Omental fat pad (tissue), 4 donors: Measurements from ENCODE around the gene NUTF2. TPM values are rescaled to one million over a fixed set of nuclear protein-coding genes. Genes with fewer than 3 reads are reported as not detected.

Source experiments
- ATAC-seq: fragments of 150-250 bp; one replicate; pipeline ENCODE4 v1.9.1; 2016; ENCODE audit warnings: mild to moderate bottlenecking, moderate library complexity; ENCODE audit not compliant: low FRiP score
- DNase-seq: peaks from one replicate; pipeline ENCODE4 v3.0.0-alpha.2; 2019; ENCODE audit warnings: low spot score
- total RNA-seq, 4 donors: library from RNA; depleted of rRNA; stranded (reverse); fragments of >200 nt; gene quantifications; one replicate each; pipeline ENCODE4 v1.1.0, GENCODE V29; 2016
- TF ChIP-seq, protein P1 (sequence below), 3 donors: fragments of 450-650 bp; IDR thresholded peaks; one replicate each; pipeline ENCODE4 v1.5.1; 2016 to 2017; ENCODE audit warnings: antibody characterized with exemption in 3 of 3, mild to moderate bottlenecking in 3 of 3, moderate library complexity in 2 of 3

Gene NUTF2
- total RNA-seq, 4 donors from 2014 or later, result 79.0 to 150 (median 110) TPM

- DNase-seq (no peak), ATAC-seq (no peak)
- TF ChIP-seq, protein P1, sequence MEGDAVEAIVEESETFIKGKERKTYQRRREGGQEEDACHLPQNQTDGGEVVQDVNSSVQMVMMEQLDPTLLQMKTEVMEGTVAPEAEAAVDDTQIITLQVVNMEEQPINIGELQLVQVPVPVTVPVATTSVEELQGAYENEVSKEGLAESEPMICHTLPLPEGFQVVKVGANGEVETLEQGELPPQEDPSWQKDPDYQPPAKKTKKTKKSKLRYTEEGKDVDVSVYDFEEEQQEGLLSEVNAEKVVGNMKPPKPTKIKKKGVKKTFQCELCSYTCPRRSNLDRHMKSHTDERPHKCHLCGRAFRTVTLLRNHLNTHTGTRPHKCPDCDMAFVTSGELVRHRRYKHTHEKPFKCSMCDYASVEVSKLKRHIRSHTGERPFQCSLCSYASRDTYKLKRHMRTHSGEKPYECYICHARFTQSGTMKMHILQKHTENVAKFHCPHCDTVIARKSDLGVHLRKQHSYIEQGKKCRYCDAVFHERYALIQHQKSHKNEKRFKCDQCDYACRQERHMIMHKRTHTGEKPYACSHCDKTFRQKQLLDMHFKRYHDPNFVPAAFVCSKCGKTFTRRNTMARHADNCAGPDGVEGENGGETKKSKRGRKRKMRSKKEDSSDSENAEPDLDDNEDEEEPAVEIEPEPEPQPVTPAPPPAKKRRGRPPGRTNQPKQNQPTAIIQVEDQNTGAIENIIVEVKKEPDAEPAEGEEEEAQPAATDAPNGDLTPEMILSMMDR (IDR thresholded peaks at IDR 0.05), result no peak
These were observed 17.9 kb downstream of the NUTF2 start for GRCh38 chr16:67864594-67864993.

DNA sequence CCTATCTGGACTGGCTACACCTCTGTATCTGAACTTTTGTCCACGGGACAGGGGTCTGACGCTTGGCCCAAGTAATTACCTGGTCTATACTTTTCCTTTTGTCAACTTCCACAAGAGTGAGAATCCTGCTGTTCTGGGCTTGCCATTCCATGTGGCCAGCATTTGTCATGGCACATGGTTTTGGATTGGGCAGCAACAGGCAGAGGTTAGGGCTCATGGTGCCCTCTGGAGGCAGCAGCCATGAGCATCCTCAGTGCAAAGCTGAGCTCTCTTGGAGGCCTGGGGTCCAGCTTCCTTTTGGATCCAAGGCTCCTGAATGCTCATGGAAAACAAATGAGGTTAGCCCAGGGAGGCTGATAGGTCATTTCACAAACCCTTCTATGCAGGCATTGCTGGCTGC, 18.6 kb downstream of the NUTF2 start:
- ATAC-seq, result no peak
- TF ChIP-seq, protein P1 (IDR thresholded peaks at IDR 0.05), result no peak
- DNase-seq, result no peak

DNA sequence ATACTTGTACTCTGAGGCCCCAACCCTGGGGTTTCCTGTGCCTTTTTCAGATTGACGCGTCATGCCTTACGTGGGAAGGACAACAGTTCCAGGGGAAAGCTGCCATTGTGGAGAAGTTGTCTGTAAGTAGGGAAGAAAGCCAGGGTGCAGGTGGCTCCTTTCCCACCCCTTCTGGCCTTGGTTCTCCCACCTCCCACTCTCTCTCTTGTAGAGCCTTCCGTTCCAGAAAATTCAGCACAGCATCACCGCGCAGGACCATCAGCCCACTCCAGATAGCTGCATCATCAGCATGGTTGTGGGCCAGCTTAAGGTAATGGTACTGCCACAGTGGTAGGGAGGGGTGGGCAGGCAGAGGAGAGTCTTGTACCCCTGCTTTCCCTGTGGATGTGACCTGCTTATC, 21.6 kb downstream of the NUTF2 start:
- no peak for DNase-seq
- TF ChIP-seq, protein P1 (IDR thresholded peaks at IDR 0.05), result no peak

GRCh38 chr16:67869653-67870052, 22.9 kb downstream of the NUTF2 start:
- ATAC-seq, result no peak
- TF ChIP-seq, protein P1 (IDR thresholded peaks at IDR 0.05), result no peak
- no peak for DNase-seq

More for the DNA sequence above, 21.6 kb downstream of the NUTF2 start:
- no peak for ATAC-seq

GRCh38 chr16:67871256-67871655, 24.5 kb downstream of the NUTF2 start:
- TF ChIP-seq, protein P1 (IDR thresholded peaks at IDR 0.05), result no peak
- no peak for DNase-seq
- no peak for ATAC-seq

DNA sequence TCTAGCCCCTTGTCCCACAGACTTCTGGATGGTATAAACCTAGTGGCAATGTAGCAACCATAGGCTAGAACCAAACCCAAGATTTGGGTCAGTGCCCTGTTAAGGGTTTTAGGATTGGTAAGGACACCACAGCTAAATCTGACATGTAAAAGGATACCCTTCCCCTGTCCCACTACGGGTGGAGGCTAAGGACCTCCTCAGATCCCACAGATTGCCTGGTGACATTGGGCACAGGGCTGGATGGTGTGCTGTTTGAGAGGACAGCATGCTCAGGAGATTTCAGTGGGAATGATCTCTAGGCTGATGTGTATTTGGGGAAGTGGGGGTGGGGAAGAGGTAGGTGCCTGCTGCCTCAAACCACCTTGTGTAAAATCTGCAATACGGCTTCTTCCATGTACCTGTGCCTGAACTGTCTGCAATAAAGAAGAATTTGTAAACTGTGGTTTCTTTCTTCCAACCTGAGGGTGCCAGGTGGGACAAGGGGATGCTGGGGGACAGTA, 25.4 kb downstream of the NUTF2 start:
- DNase-seq (no peak), ATAC-seq (no peak)
- TF ChIP-seq, protein P1 (IDR thresholded peaks at IDR 0.05), result no peak

GRCh38 chr16:67872631-67873434, 26.1 kb downstream of the NUTF2 start, which contains the start of gene EDC4:
TSS of gene EDC4 (plus strand) at chr16:67873052. CDS start at chr16:67873262, 210 bp downstream.
- TF ChIP-seq, protein P1 (IDR thresholded peaks at IDR 0.05), result no peak
- DNase-seq (peak; percentile 61), ATAC-seq (peak; percentile 94)
